HepG2 (cell line): ENCODE measurements around the gene TACO1.

Source experiments
- CHCHD3 ChIP-seq: sonication (generic); formaldehyde crosslinking; IDR thresholded peaks from 2 replicates; pipeline ENCODE4 v1.8.0; 2022; ENCODE audit warnings: mild to moderate bottlenecking, missing genetic modification reagents, moderate library complexity
- RORA ChIP-seq: sonication (generic); formaldehyde crosslinking; IDR thresholded peaks from 2 replicates; pipeline ENCODE4 v1.5.0; 2020; ENCODE audit warnings: mild to moderate bottlenecking, missing genetic modification reagents, moderate library complexity
- SIN3A ChIP-seq: IDR thresholded peaks from 2 replicates; pipeline ENCODE4 v1.6.1; 2011; ENCODE audit warnings: low read depth, mild to moderate bottlenecking, control low read depth, low read length, borderline replicate concordance
- SRF ChIP-seq: IDR thresholded peaks from 2 replicates; pipeline ENCODE4 v1.6.1; 2011; ENCODE audit warnings: mild to moderate bottlenecking, low read depth, low read length, moderate library complexity

DNA sequence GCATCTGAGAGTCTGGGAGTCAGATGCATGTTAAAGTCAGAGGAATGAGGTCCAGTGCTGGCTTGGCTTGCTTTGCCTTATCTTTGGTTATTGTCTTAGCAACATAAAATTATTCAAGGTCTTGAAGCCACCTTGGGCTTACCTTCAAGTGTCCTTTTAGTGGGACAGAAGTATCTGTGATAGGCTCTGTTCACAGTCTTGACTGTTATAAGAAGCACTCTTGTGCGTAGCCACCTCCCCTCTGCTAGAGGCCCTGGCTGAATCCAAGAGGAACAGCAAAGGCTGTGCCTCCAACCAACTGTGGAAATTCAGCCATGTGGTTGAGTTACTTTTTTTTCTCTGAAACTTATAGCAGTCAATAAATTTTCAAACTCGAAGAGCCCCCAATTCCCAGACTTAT, 13.0 kb downstream of the TACO1 start:
- TF ChIP-seq RORA (no peak), SIN3A (no peak), CHCHD3 (CRISPR knock-in tag) (no peak), SRF (no peak)
